ENCODE results near the gene RAB44. TPM values are rescaled to one million over a fixed set of nuclear protein-coding genes. Genes with fewer than 3 reads are reported as not detected.

Gene RAB44
- total and polyA plus RNA-seq, 4 experiments from 2014 or later: not detected

- Histone ChIP-seq H3K27me3 (ENCODE audit: insufficient read depth, low read length) (no peaks in the 10 kb centered on the region), H3K4me3 (ENCODE audit: low read length in 2 of 2) (no peak overlapping the region), H3K9me3 (ENCODE audit: control insufficient read depth in 1 of 2, low read length in 2 of 2) (no peaks in the 10 kb centered on the region), H3K36me3 (ENCODE audit: insufficient read depth, low read length) (no peaks in the 10 kb centered on the region), H3K4me1 (ENCODE audit: insufficient read depth, low read length) (peaks cover 39% of the 10 kb centered on the region), H3K27ac (ENCODE audit: low read depth, low read length) (no peak overlapping the region)
- CTCF ChIA-PET (ENCODE audit: partially characterized antibody): interaction anchor here (0.7 to 16.6 kb wide), 17 partner anchors 8 to 447 kb away, joined by 3 to 230 read pairs (median 4); partner anchors contain the start of genes PI16 and PPIL1
- Mint-ChIP-seq H3K4me1 (peaks cover 21 to 31% (median 26%) of the 10 kb centered on the region in 4 donors), H3K36me3 (no peaks in the 10 kb centered on the region), H3K27me3 (no peaks in the 10 kb centered on the region), H3K4me3 (no peak overlapping the region), H3K9me3 (no peaks in the 10 kb centered on the region), H3K27ac (no peak overlapping the region)
- no peak for DNase-seq
- POLR2A ChIA-PET (ENCODE audit: partially characterized antibody): interaction anchor here (1.0 kb wide), 1 partner anchor 18 kb away, joined by 5 read pairs; no protein-coding TSS in a partner anchor
- intact Hi-C loops (cut with micrococcal nuclease): no loop called here
These were observed 67.6 kb downstream of the RAB44 start for GRCh38 chr6:36765190-36765589.

GRCh38 chr6:36765594-36766398 lies 68.2 kb downstream of the RAB44 start:
- ChIA-PET POLR2A (ENCODE audit: partially characterized antibody) (interaction anchor here (1.0 to 2.5 kb wide), 2 partner anchors 16 to 17 kb away, joined by 5 to 10 read pairs; no protein-coding TSS in a partner anchor), CTCF (ENCODE audit: partially characterized antibody) (interaction anchor here (0.6 to 16.6 kb wide), 26 partner anchors 8 to 454 kb away, joined by 3 to 230 read pairs (median 4); partner anchors contain the start of genes C6orf89, PI16 and PPIL1)
- Histone ChIP-seq H3K27ac (ENCODE audit: low read depth, low read length) (no peak overlapping the region), H3K36me3 (ENCODE audit: insufficient read depth, low read length) (no peaks in the 10 kb centered on the region), H3K4me1 (ENCODE audit: insufficient read depth, low read length) (peaks cover 45% of the 10 kb centered on the region), H3K27me3 (ENCODE audit: insufficient read depth, low read length) (no peaks in the 10 kb centered on the region), H3K4me3 (ENCODE audit: low read length in 2 of 2) (no peak overlapping the region), H3K9me3 (ENCODE audit: control insufficient read depth in 1 of 2, low read length in 2 of 2) (no peaks in the 10 kb centered on the region)
- H3K4me1 Mint-ChIP-seq: peaks cover 27 to 37% (median 31%) of the 10 kb centered on the region in 4 donors
- peak overlapping the region in 2 of 8 donors; percentile 11 to 28 for H3K4me3 Mint-ChIP-seq
- intact Hi-C loops (cut with micrococcal nuclease): loop anchor here (1.0 to 2.0 kb wide), 5 partner anchors 17 to 443 kb away; no protein-coding TSS in a partner anchor
- peak; percentile 75 to 80 (median 78) for DNase-seq
- H3K9me3 Mint-ChIP-seq: no peaks in the 10 kb centered on the region
- no peaks in the 10 kb centered on the region for H3K36me3 Mint-ChIP-seq
- peak overlapping the region in 5 of 7 donors; percentile 11 to 66 (median 50) for H3K27ac Mint-ChIP-seq
- no peaks in the 10 kb centered on the region for H3K27me3 Mint-ChIP-seq

GRCh38 chr6:36766399-36766945 lies 68.8 kb downstream of the RAB44 start:
- Histone ChIP-seq H3K36me3 (ENCODE audit: insufficient read depth, low read length) (no peaks in the 10 kb centered on the region), H3K27me3 (ENCODE audit: insufficient read depth, low read length) (no peaks in the 10 kb centered on the region), H3K4me3 (ENCODE audit: low read length in 2 of 2) (no peak overlapping the region), H3K4me1 (ENCODE audit: insufficient read depth, low read length) (peaks cover 49% of the 10 kb centered on the region), H3K9me3 (ENCODE audit: control insufficient read depth in 1 of 2, low read length in 2 of 2) (no peaks in the 10 kb centered on the region), H3K27ac (ENCODE audit: low read depth, low read length) (no peak overlapping the region)
- H3K4me3 Mint-ChIP-seq: peak overlapping the region in 2 of 8 donors; percentile 11 to 28
- H3K4me1 Mint-ChIP-seq: peaks cover 31 to 43% (median 37%) of the 10 kb centered on the region in 4 donors
- H3K27me3 Mint-ChIP-seq: no peaks in the 10 kb centered on the region
- POLR2A ChIA-PET (ENCODE audit: partially characterized antibody): interaction anchor here (2.5 kb wide), 1 partner anchor 16 kb away, joined by 10 read pairs; no protein-coding TSS in a partner anchor
- no peaks in the 10 kb centered on the region for H3K36me3 Mint-ChIP-seq
- peak overlapping the region in 6 of 7 donors; percentile 10 to 66 (median 42) for H3K27ac Mint-ChIP-seq
- CTCF ChIA-PET (ENCODE audit: partially characterized antibody): interaction anchor here (0.6 to 16.6 kb wide), 19 partner anchors 9 to 454 kb away, joined by 3 to 230 read pairs (median 4); partner anchors contain the start of genes C6orf89, PI16 and PPIL1
- intact Hi-C loops (cut with micrococcal nuclease): loop anchor here (1.0 to 2.0 kb wide), 5 partner anchors 16 to 442 kb away; no protein-coding TSS in a partner anchor
- H3K9me3 Mint-ChIP-seq: no peaks in the 10 kb centered on the region
- DNase-seq: no peak

GRCh38 chr6:36769183-36769675 lies 71.6 kb downstream of the RAB44 start:
- H3K27ac Mint-ChIP-seq: peak overlapping the region; percentile 82 to 94 (median 88)
- no peaks in the 10 kb centered on the region for H3K27me3 ChIP-seq (ENCODE audit: insufficient read depth, low read length)
- H3K36me3 Mint-ChIP-seq: no peaks in the 10 kb centered on the region
- H3K9me3 Mint-ChIP-seq: no peaks in the 10 kb centered on the region
- H3K4me3 Mint-ChIP-seq: peak overlapping the region in 7 of 8 donors; percentile 54 to 78 (median 72)
- no peak for DNase-seq
- no peak overlapping the region for H3K4me3 ChIP-seq (ENCODE audit: low read length in 2 of 2)
- H3K4me1 ChIP-seq (ENCODE audit: insufficient read depth, low read length): peaks cover 49% of the 10 kb centered on the region
- H3K27me3 Mint-ChIP-seq: no peaks in the 10 kb centered on the region
- intact Hi-C loops (cut with micrococcal nuclease): no loop called here
- H3K4me1 Mint-ChIP-seq: peaks cover 33 to 44% (median 39%) of the 10 kb centered on the region in 4 donors
- ChIA-PET POLR2A (ENCODE audit: partially characterized antibody) (interaction anchor here (0.7 to 1.6 kb wide), 7 partner anchors 11 to 249 kb away, joined by 3 to 7 read pairs (median 4); no protein-coding TSS in a partner anchor), CTCF (ENCODE audit: partially characterized antibody) (interaction anchor here (0.9 to 16.6 kb wide), 14 partner anchors 12 to 441 kb away, joined by 3 to 230 read pairs (median 4); partner anchors contain the start of gene C6orf89)
- H3K9me3 ChIP-seq (ENCODE audit: control insufficient read depth in 1 of 2, low read length in 2 of 2): no peaks in the 10 kb centered on the region
- H3K36me3 ChIP-seq (ENCODE audit: insufficient read depth, low read length): no peaks in the 10 kb centered on the region
- peak overlapping the region; percentile 32 for H3K27ac ChIP-seq (ENCODE audit: low read depth, low read length)

- ChIA-PET POLR2A (ENCODE audit: partially characterized antibody) (interaction anchor here (0.7 to 1.6 kb wide), 7 partner anchors 11 to 248 kb away, joined by 3 to 7 read pairs (median 5); no protein-coding TSS in a partner anchor), CTCF (ENCODE audit: partially characterized antibody) (interaction anchor here (1.0 to 16.6 kb wide), 12 partner anchors 13 to 440 kb away, joined by 3 to 230 read pairs (median 5); partner anchors contain the start of gene C6orf89)
- no peaks in the 10 kb centered on the region for H3K9me3 ChIP-seq (ENCODE audit: control insufficient read depth in 1 of 2, low read length in 2 of 2)
- no peak overlapping the region for H3K4me3 ChIP-seq (ENCODE audit: low read length in 2 of 2)
- H3K27me3 ChIP-seq (ENCODE audit: insufficient read depth, low read length): no peaks in the 10 kb centered on the region
- intact Hi-C loops (cut with micrococcal nuclease): no loop called here
- H3K27ac ChIP-seq (ENCODE audit: low read depth, low read length): peak overlapping the region; percentile 32
- H3K27me3 Mint-ChIP-seq: no peaks in the 10 kb centered on the region
- no peaks in the 10 kb centered on the region for H3K36me3 ChIP-seq (ENCODE audit: insufficient read depth, low read length)
- peak overlapping the region in 7 of 8 donors; percentile 54 to 78 (median 72) for H3K4me3 Mint-ChIP-seq
- H3K27ac Mint-ChIP-seq: peak overlapping the region; percentile 82 to 94 (median 88)
- H3K4me1 Mint-ChIP-seq: peaks cover 33 to 44% (median 39%) of the 10 kb centered on the region in 4 donors
- DNase-seq: peak in 3 of 5 donors; percentile 20 to 35 (median 21)
- H3K36me3 Mint-ChIP-seq: no peaks in the 10 kb centered on the region
- H3K4me1 ChIP-seq (ENCODE audit: insufficient read depth, low read length): peaks cover 49% of the 10 kb centered on the region
- no peaks in the 10 kb centered on the region for H3K9me3 Mint-ChIP-seq
These were observed 72.3 kb downstream of the RAB44 start for GRCh38 chr6:36769676-36770499.

GRCh38 chr6:36771145-36771544 lies 73.5 kb downstream of the RAB44 start:
- intact Hi-C loops (cut with micrococcal nuclease): no loop called here
- Mint-ChIP-seq H3K4me3 (peak overlapping the region in 5 of 8 donors; percentile 11 to 71 (median 31)), H3K9me3 (no peaks in the 10 kb centered on the region), H3K27me3 (no peaks in the 10 kb centered on the region), H3K27ac (peak overlapping the region; percentile 14 to 93 (median 86)), H3K4me1 (peaks cover 32 to 40% (median 37%) of the 10 kb centered on the region in 4 donors), H3K36me3 (no peaks in the 10 kb centered on the region)
- H3K4me3 ChIP-seq (ENCODE audit: low read length in 2 of 2): no peak overlapping the region
- ChIA-PET CTCF (ENCODE audit: partially characterized antibody) (interaction anchor here (1.6 to 16.6 kb wide), 4 partner anchors 12 to 248 kb away, joined by 4 to 230 read pairs (median 114); no protein-coding TSS in a partner anchor), POLR2A (ENCODE audit: partially characterized antibody) (no interaction called here)
- no peaks in the 10 kb centered on the region for H3K27me3 ChIP-seq (ENCODE audit: insufficient read depth, low read length)
- no peaks in the 10 kb centered on the region for H3K36me3 ChIP-seq (ENCODE audit: insufficient read depth, low read length)
- H3K4me1 ChIP-seq (ENCODE audit: insufficient read depth, low read length): peaks cover 45% of the 10 kb centered on the region
- no peak for DNase-seq
- H3K27ac ChIP-seq (ENCODE audit: low read depth, low read length): no peak overlapping the region
- H3K9me3 ChIP-seq (ENCODE audit: control insufficient read depth in 1 of 2, low read length in 2 of 2): no peaks in the 10 kb centered on the region

Data from CD4-positive, alpha-beta memory T cell (primary cell).